RCC 7860 (cell line): Measurements from ENCODE around the gene PAPOLB.

Experiments used
- DNase-seq: peaks from one replicate; pipeline ENCODE4 v3.0.0-alpha.2; 2015; ENCODE audit warnings: low spot score
- FAIRE-seq: peaks from 2 replicates; lab custom pipeline; 2012; peaks lifted over from hg19 to GRCh38; lab: Jason Lieb, UNC

PAPOLB gene

DNA sequence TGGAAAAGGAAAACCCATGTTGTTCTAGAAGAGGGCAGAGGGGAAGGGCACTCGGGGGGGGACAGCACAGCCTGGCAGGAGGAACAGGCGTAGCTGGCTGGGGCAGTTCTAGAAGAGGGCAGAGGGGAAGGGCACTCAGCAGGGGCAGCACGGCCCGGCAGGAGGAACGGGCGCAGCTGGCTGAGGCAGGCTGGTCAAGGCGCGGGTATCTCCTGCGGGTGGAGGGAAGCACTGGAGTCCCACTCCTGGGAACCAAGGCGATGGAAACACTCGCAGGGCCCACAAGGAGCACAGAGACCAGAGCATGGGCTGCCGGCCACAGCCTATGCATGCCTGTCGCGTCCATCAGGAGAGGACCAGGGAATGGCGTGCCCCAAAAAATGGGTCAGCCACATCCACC is 36.7 kb downstream of the PAPOLB start:
- DNase-seq (no peak), FAIRE-seq (no peak)

DNA sequence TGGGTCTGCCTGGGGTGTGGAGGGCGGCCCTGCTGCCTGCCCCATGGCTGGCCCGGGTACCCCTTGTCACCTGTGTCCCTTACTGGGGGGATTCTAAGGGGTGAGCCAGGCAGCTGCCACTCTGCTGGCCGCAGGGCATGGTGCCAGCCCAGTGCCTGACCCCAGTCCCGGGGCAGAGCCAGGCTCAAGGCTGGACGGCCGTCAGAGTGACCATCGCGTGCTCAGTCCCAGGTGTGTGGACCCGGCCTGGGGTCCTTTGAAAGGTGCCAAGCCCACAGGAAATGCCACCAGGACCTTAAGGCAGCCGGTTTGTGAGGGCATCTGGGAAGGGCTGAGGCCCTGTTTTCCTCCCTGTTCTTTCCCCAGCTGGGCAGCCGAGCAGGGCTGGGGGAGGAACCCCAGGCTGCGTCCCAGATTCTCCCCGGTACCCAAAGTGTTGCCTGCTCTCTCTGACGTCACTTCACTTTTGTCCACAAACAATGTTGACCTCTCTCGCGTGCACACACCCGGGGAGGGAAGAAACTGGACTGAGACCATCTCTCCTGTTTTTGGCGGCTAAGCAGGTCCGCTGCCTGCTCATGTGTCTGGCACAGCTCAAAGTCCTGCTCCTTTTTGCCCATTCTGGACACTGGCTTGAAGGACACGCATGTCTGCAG is 37.6 kb downstream of the PAPOLB start:
- FAIRE-seq (no peak), DNase-seq (no peak)

DNA sequence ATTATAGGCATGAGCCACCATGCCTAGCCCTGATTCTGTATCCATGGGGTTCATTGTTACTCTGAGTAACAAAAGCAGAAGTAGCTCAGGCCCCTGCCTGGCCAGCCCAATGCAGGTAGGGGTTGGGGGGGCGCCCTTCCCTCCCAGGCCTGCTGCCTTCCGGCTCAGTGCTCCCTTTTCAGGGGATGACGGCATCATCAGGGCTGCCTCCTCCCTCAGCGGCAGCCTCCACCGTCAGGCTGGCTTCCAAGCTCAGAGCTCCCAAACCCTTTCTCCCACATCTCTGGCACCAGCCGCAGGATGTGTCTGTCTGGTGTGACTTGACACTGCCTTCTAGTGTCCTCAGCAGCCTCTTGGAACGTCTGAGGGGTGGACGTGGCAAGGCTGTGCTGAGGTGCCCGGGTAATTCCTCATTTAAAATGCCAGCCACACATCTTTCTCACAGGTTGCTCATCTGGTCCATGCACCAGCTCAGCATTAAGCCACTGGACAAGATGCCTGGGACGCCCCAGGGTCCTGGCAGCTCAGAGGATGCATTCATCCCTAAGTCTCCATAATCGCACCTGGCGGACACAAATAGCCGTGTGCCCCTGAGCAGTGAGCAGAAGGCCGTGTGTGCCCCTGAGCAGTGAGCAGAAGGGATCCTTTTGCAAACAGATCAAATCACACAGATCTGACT is 38.2 kb downstream of the PAPOLB start:
- DNase-seq = no peak
- no peak for FAIRE-seq

DNA sequence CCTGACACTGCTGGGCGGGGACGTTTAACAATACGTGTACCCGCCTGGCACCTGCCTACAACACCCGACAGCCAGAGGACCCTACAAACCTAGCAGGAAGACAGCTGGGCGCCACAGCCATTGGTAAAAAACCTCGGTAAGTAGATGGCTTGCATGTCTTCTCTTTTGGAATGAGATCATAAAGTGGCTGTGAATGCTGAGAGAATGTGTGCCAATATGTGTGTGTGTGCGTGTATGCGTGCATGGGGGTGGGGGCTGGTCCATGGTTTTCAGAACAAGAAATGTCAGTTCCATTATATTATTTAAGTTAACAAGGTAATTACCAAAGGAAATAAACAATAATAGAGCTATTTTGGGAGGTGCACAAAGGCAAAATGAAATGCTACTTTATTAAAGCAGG is 39.2 kb downstream of the PAPOLB start:
- FAIRE-seq (no peak), DNase-seq (no peak)

DNA sequence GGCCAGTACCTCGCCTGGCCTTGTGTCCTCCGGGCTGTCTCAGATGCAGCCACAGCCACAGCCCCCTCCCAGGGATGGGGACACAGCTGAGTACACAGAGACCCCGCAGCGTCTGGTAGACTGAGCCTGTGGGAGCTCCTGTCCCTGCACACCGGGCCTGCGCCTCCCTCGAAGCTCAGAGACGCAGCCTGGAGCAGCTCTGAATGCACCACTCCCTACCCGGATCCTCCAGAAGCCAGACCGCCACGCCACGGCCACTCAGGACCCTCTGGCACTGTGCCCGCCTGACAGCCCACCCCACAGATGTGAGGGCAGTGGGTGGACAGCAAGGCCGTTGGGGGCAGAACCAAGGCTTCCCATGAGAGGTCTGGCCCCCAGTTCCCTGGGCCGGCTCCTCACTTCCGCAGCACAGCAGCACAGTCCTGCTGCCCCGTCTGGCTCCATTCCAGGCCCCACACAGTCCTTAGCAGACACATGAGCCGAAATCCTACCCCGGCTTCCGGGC is 40.8 kb downstream of the PAPOLB start:
- no peak for DNase-seq
- FAIRE-seq = no peak

DNA sequence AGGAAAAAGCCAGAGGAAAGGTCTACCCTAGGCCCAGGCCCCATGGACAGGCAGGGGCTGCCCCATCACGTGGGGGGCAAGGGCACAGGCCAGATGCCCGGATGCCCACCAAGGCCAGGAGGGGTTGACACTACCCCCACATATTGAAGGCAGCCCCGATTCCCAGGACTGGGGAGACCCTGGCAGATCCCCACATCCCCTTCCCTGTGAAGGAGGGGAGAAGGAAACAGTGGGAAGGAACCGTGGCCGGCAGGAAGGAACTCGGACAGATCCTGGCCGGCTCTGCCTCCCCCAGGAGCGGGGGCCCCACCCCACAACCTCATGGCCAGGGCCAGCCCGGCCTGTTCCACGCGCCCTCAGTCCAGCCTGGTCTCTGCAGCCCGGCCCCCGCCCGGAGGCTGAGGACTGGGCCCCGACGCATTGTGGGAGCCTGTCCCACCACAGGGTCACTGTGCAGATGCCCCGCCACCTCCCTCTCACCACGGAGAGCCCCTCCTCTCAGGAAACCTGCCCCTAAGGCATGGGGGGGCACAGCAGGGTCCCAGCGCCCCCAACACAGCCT is 41.3 kb downstream of the PAPOLB start:
- DNase-seq = no peak
- no peak for FAIRE-seq

DNA sequence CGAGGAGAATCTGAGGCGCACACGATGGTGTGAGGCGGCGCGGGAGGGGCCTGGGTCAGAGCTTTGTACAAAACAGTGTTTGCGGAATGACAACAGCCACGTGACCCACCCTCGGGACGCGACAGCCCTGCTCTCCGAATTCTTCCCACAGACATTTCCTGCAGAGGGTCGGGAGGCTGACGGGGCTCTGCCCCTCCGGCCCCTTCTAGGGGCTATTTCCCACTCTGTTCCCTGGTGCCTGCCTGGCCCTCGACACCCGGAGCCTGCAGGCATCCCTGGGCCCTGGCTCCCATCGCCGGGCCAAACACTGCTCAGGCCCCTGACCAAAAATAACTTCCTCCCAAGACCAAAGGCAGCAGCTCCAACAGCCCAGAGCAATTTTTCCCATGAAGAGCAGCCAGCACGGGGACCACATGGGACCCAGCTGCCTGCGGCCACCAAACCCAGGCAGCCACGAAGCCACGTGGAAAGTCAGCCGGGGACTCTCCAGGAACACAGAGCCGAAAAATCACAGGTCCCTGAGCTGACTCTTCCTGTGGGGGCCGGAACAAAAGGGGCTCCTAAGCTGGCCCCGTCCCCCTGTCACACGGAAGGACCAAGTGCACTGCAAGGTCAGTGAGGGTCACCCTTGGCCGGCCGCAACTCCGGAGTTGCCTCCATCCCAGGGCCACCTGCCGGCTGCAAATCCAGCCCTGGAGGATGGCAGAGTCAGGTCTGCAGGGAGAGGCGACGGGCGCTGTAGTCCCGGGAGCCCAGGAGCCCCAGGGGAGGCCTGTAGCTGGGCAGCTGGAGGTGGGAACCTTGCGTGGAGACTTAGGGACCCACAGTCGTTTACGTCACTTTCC is 42.0 kb downstream of the PAPOLB start:
- FAIRE-seq (no peak), DNase-seq (no peak)

DNA sequence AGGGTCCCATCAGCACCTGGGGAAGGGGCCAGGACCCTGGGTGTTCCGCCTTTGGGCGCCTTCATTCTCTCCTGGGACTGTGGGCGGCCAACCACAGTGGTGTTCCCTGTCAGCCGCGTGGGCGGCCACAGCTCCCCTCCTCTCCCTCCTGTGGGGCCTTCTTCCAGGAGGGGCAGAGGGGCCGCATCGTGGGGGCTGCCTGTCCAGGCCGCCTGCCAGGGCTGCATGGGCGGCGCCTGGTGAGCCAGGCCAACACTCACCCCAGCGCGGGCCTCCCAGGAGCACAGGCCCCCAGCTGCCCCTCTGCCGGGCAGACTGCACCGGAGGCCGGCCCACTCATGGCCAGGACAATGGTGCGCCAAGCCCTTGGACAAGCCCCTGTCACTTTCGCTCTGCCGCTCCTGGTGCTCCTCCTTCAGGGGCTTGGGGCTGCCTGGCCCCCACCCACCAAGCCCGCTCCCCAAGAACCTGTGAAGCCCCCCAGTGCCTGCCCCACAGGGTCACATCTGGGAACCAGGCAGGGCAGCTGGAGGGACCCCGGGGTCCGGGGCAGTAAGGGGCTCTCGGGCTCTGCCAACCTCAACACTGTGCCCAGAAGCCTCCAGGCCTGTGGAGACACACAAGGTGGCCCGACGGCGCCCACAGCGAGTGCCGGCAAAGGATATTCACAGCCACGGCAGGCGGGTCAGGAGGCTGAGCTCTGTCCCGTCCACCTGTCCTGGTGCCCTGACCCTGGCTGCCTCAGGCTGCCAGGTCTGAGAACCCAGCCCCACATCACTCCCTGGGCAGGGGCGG is 43.6 kb downstream of the PAPOLB start:
- no peak for FAIRE-seq
- no peak for DNase-seq

DNA sequence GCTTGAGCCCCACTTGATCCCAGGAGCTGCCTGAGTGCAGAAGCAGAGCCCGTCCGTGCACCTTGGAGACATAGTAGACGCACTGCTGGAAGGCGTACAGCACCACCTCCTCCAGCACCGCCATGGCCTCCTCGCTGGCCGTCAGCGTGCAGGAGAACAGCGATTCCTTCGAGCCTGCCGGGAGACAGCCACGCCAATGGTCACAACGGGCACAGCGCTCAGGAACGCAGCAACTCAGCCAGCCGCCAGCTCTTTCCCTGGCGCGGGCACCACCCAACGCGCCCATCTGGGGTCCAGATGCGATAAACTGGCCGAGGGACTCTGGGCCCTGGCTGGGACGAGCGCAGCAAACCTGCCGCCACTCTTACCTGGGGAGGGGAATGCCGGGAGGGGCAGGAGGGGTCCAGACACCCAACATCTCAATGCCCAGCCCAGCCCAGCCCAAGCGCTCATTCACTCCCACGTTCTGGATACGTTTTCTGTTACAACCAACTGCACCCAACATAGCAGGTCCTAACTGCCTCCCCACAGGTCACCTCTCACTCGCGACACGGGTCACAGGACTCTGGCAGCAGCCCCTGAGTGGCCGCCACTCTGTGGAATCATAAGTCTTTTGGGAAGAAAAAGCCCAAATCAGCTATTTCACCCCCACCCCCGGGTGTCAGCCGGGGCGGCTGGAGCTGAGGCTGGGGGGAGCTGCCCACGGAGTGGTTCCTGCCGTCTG is 44.5 kb downstream of the PAPOLB start:
- FAIRE-seq = no peak
- no peak for DNase-seq

DNA sequence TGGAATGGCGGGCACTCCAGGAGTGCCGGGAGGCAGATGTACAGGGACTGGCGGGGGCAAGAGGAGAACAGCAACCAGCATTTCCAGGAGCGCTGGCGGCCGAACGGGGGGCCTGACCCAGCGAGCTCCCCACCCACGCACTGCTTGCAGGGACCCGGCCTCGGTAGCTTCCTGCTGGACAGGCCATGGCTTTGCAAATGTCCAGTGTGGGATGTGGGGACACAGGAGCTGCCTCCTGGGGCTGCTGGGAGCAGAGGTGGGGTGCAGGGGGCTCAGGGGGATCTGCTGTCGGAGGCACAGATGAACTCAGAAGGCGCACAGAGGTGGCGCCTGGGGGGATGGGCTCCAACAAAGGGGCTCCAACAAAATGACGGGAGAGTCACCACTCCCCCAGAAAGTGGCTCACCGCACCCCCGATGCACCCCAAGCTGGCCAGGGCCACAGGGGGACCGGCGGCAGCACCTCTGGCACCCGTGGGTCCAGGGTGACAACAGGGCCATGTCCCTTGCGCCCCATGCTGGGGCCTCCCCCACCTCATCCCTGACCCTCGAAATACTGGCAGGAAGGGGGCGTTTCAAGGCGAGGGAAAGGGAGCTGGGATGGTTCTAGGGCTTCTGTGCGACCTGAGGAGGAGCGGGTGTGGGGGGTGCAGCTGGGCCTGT is 45.3 kb downstream of the PAPOLB start:
- no peak for DNase-seq
- no peak for FAIRE-seq

DNA sequence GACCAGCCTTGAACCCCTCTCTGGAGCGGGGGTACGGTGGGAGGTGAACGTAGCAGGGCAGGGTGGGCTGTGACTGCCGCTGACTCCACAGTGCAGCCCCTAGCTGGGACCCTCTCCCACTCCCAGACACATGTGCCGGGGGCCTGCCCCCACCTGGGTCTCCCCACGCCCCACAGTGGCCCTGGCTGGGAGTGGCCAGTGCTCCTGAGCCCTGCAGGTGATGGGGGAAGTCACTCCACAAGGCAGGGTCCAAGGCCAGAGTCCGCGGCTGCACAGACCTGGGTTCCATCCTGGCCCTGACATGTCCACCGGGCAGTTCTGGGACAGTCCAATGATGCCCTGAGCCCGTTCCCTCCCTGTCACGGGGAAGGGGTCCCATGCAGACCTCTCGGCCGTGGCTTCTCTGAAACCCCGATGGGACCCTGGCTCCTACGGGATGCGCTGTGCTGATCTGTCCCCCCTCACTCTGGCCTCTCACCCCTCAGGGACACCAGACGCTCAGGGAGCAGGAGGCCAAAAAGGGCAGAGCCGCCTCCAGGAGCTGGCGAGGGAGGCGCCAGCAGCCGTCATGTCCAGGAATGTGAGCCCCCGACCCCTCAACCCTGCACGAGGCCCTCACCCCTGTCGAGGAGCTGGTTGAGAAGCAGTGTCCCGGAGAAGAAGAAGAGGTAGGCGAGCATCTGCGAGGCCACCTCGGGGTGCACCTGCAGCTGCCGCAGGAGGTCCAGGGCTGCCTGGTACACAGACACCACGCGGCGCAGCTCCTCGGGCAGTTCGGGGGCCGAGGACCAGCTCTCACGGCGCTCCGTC is 46.0 kb downstream of the PAPOLB start:
- no peak for FAIRE-seq

DNA sequence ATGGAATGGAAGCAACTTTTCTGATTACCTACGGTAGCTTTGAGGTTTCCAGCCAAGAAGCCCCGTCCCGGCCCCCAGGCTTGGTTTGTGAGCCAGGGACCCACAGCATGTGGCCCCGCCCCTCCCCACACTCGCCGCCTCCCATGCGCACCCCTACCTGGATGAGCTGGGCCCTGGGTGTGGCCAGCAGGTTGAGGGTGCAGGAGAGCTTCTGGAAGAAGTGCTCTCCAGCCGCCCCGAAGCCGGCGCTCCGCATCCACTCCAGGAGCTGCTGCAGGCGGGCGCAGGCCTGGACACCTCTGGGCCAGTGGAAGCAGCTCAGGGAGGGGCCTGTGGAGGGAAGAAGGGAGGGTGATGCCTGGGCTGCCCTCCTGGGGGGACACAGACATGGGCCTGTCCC is 46.7 kb downstream of the PAPOLB start:
- FAIRE-seq (no peak), DNase-seq (no peak)

More for the DNA sequence above, 46.0 kb downstream of the PAPOLB start:
- no peak for DNase-seq

DNA sequence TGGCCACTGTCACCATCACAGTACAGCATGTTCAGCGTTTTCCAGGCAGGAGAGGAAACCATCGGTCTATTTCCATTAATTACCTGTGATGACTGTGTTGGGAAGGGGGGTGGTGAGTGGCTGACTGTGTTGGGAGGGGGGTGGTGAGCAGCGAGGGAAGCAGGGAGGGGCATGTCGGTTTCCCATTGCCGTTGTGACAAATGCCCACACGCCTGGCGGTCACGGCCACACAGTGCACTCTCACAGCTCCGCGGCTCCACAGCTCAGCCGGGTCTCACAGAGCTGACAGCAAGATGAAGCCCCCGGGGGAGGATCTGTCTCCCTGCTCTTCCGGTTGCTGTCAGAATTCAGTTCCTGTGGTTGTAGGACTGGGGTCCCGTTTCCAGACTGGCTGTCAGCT is 47.4 kb downstream of the PAPOLB start:
- DNase-seq = no peak
- no peak for FAIRE-seq

DNA sequence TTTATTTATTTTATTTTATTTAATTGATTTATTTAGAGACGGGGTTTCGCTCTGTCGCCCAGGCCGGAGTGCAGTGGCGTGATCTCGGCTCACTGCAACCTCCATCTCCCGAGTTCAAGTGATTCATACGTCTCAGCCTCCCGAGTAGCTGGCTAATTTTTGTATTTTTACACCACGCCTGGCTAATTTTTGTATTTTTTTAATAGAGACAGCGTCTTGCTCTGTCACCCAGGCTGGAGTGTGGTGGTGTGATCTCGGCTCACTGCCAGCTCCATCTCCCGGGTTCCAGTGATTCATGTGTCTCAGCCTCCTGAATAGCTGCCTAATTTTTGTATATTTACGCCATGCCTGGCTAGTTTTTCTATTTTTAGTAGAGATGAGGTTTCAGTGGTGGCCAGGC is 52.2 kb downstream of the PAPOLB start:
- DNase-seq (peak; percentile 78), FAIRE-seq (peak; percentile 82)

DNA sequence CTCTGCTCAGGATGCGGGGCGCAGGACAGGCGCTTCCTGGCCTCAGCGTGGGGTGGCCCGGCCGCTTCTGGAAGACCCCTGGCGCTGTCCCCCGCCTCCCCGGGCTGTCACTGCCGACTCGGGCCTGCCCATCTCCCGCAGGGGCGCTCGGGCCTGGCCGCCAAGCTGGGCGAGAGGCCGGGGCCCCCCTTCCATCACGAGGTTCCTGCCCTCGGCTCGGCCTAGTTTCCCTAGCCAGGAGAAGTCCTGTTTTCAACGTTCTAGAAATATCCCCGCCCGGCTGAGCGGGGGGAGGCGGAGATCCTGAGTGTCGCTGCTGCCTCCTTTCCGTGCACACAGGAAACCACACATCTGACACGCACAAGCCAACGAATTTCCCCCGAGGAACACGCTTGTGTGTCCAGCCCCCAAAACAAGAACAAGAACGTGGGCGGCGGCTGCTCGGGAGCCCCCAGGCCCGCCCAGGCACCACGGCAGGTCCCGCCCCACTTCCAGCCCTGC is 52.7 kb downstream of the PAPOLB start:
- no peak for FAIRE-seq
- no peak for DNase-seq

DNA sequence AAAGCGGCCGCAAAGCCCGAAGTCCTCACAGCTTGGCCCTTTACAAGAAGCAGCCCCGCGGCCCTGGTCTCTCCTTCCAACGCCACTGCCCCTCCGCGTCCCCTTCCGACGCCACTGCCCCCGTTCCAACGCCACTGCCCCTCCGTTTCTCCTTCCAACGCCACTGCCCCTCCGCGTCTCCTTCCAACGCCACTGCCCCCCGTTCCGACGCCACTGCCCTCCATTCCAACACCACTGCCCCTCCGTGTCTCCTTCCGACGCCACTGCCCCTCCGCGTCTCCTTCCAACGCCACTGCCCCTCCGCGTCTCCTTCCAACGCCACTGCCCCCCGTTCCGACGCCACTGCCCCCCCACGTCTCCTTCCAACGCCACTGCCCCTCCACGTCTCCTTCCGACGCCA is 53.3 kb downstream of the PAPOLB start:
- DNase-seq = no peak
- no peak for FAIRE-seq

DNA sequence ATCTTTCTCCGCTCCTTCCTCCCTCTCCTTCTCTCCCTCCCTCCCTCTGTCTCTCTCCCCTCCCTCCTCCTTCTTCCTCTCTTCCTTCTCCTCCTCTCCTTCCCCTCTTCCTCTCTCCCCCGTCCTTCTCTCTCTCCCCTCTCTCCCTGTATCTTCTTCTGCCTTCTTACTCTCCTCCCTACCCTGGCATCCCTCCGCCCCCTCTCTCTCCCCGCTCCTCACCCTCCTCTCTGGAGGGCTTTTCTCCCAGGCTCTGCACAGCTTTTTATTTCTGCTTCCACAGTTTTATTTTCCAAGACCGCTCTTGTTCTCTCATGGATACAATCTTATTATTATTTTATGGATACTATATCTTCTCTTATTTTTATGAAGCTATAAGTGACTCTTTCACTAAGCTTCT is 53.8 kb downstream of the PAPOLB start:
- DNase-seq = no peak
- FAIRE-seq = no peak
